Chondrocyte (in vitro differentiated cells): ENCODE data around the gene CAPN10. TPM values are rescaled to one million over a fixed set of nuclear protein-coding genes. Genes with fewer than 3 reads are reported as not detected.

Source experiments
- DNase-seq: peaks from one replicate; pipeline ENCODE4 v3.0.0; 2021; ENCODE audit warnings: mixed read lengths, low spot score
- H3K27ac Mint-ChIP-seq: one replicate; pipeline ENCODE4 v1.8.0; 2021; ENCODE audit warnings: mild to moderate bottlenecking, moderate library complexity, mixed read lengths; ENCODE audit not compliant: unreplicated experiment
- H3K27me3 Mint-ChIP-seq: 2 replicates; pipeline ENCODE4 v1.8.0; 2021; ENCODE audit warnings: low read depth, mixed read lengths
- H3K36me3 Mint-ChIP-seq: 2 replicates; pipeline ENCODE4 v1.8.0; 2021; ENCODE audit warnings: low read depth, mixed read lengths
- H3K4me1 Mint-ChIP-seq: 2 replicates; pipeline ENCODE4 v1.8.0; 2021; ENCODE audit warnings: low read depth, mild to moderate bottlenecking, mixed read lengths
- H3K4me3 Mint-ChIP-seq: one replicate; pipeline ENCODE4 v1.8.0; 2021; ENCODE audit warnings: mild to moderate bottlenecking, moderate library complexity, mixed read lengths; ENCODE audit not compliant: unreplicated experiment
- H3K9me3 Mint-ChIP-seq: 2 replicates; pipeline ENCODE4 v1.8.0; 2021; ENCODE audit warnings: low read depth, mixed read lengths
- CTCF ChIP-seq: fragments of 200-600 bp; sonication (generic); IDR thresholded peaks from 2 replicates; pipeline ENCODE4 v1.5.0; 2021; ENCODE audit warnings: antibody characterized with exemption, mild to moderate bottlenecking, moderate library complexity
- total RNA-seq: library from RNA; stranded (reverse); gene quantifications from 3 replicates; pipeline ENCODE4 v1.2.1, GENCODE V29; 2021

Gene CAPN10
- total RNA-seq, 1 donor from 2014 or later, result 22.7 TPM

GRCh38 chr2:240567872-240568677 lies 18.5 kb upstream of the CAPN10 start, which contains the start of gene RNPEPL1:
Gene RNPEPL1 (plus strand): TSS chr2:240568484. CDS start chr2:240568587, 103 bp downstream.
- TF ChIP-seq CTCF, result peak; percentile 58
- peak within 1 kb of the TSS; percentile 76 for H3K27ac Mint-ChIP-seq
- no peaks in the 10 kb centered on the region for H3K27me3 Mint-ChIP-seq
- H3K4me3 Mint-ChIP-seq, result peak within 1 kb of the TSS; percentile 82
- peak; percentile 77 for DNase-seq
- no peaks in the 10 kb centered on the region for H3K36me3 Mint-ChIP-seq
- no peaks in the 10 kb centered on the region for H3K9me3 Mint-ChIP-seq
- H3K4me1 Mint-ChIP-seq, result peaks cover 42% of the 10 kb centered on the region

GRCh38 chr2:240568678-240569522 lies 17.6 kb upstream of the CAPN10 start:
- Mint-ChIP-seq H3K4me3 (peak overlapping the region; percentile 71), H3K4me1 (peaks cover 42% of the 10 kb centered on the region), H3K27me3 (no peaks in the 10 kb centered on the region), H3K9me3 (no peaks in the 10 kb centered on the region), H3K36me3 (no peaks in the 10 kb centered on the region), H3K27ac (peak overlapping the region; percentile 27)
- DNase-seq, result peak; percentile 87
- no peak for TF ChIP-seq CTCF

DNA sequence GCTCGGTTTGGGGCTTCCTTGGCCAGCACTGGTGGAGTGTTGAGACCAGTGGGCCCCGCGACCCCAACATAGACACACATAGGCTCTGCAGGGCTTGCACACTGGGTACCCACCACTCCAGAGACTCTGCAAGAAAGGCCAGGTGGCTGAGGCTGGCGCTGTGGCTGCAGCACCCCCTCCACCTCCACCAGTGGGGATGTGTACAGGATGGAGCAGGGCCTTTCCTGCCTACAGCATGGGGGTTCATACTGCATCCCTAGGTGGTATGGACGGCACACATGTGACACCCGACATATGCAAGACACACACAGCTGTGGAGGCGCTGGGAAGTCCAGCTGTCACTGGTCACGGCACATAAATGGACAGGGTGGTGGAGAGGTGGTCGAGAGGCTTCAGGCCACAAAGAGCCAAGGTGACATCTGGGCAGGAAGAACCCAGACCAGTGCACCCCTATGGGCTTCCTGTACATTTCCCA lies 17.0 kb upstream of the CAPN10 start:
- Mint-ChIP-seq H3K9me3 (no peaks in the 10 kb centered on the region), H3K4me3 (peak overlapping the region; percentile 71), H3K4me1 (peaks cover 42% of the 10 kb centered on the region), H3K36me3 (no peaks in the 10 kb centered on the region), H3K27me3 (no peaks in the 10 kb centered on the region), H3K27ac (peak overlapping the region; percentile 27)
- peak; percentile 77 for DNase-seq
- no peak for TF ChIP-seq CTCF

DNA sequence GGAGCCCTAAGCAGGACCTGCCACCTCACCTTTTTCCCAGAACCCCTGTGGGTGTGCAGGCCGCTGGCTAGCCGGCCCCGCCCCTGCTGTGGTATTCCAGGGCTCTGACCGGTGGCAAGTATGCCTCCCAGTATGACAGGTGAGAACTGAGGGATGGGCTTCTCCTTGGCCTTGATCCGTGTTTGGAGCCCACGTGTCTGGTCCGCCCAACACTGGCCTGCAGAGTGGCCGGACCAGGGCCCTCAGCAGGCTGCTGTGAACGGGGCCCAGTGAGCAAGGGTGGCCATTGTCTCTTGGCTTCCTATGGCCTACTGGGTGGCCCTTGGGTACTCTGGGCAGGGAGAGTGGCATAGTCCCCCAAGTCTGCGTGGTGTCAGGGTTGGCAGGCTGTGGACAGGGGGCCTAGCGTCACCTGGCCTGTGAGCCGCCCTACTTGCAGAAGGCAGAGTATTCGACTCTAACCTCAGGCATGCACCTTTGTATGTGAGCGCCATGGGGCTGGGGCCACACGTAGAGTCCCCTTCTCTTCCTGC lies 16.5 kb upstream of the CAPN10 start:
- TF ChIP-seq CTCF, result no peak
- H3K36me3 Mint-ChIP-seq, result no peaks in the 10 kb centered on the region
- no peaks in the 10 kb centered on the region for H3K27me3 Mint-ChIP-seq
- DNase-seq, result no peak
- H3K9me3 Mint-ChIP-seq, result no peaks in the 10 kb centered on the region
- H3K4me3 Mint-ChIP-seq, result no peak overlapping the region
- no peak overlapping the region for H3K27ac Mint-ChIP-seq
- H3K4me1 Mint-ChIP-seq, result peaks cover 42% of the 10 kb centered on the region
